AG09309 (cell line): Measurements from ENCODE around the gene SLC35B2.

Source experiments
- DNase-seq: peaks from one replicate; pipeline ENCODE4 v3.0.0-alpha.2; 2010; ENCODE audit warnings: low read depth
- H3K4me3 ChIP-seq: 2 replicates; pipeline ENCODE4 v1.5.1; 2011; ENCODE audit warnings: mild to moderate bottlenecking, low read depth, low read length, moderate library complexity; ENCODE audit not compliant: control insufficient read depth
- TF ChIP-seq, protein P1 (sequence below): IDR thresholded peaks from 2 replicates; pipeline ENCODE4 v1.5.1; 2011; ENCODE audit warnings: mild to moderate bottlenecking, low read depth, low read length, inconsistent platforms; ENCODE audit not compliant: insufficient read depth, control insufficient read depth; ENCODE audit errors: missing control alignments

The SLC35B2 gene

GRCh38 chr6:44294832-44295791 is 37.8 kb upstream of the SLC35B2 start:
- TF ChIP-seq, protein P1, sequence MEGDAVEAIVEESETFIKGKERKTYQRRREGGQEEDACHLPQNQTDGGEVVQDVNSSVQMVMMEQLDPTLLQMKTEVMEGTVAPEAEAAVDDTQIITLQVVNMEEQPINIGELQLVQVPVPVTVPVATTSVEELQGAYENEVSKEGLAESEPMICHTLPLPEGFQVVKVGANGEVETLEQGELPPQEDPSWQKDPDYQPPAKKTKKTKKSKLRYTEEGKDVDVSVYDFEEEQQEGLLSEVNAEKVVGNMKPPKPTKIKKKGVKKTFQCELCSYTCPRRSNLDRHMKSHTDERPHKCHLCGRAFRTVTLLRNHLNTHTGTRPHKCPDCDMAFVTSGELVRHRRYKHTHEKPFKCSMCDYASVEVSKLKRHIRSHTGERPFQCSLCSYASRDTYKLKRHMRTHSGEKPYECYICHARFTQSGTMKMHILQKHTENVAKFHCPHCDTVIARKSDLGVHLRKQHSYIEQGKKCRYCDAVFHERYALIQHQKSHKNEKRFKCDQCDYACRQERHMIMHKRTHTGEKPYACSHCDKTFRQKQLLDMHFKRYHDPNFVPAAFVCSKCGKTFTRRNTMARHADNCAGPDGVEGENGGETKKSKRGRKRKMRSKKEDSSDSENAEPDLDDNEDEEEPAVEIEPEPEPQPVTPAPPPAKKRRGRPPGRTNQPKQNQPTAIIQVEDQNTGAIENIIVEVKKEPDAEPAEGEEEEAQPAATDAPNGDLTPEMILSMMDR = no peak
- DNase-seq = no peak
- H3K4me3 ChIP-seq = no peak overlapping the region

- DNase-seq = no peak
- TF ChIP-seq, protein P1 = no peak
- no peak overlapping the region for H3K4me3 ChIP-seq
Observed at GRCh38 chr6:44292661-44293365, 35.5 kb upstream of the SLC35B2 start.

DNA sequence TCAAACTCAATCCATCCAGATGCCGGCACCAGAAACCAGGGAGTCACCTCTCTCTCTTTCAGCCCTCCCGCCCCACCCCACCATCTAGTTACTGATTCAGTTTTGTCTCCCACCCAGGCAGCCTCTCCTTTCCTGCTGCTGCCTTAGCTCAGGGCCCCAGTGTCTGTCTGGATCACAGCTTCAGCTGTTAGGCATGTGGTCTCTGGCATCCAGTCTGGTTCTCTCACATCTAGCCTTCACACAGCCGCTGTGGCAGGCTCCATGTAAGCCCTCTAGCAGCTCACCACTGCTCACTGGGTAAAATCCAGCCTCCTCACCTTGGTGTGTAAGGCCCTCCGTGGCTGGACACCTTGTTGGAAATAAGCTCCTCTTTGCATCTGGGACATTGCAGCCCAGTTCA is 34.5 kb upstream of the SLC35B2 start:
- H3K4me3 ChIP-seq = no peak overlapping the region
- DNase-seq = no peak
- TF ChIP-seq, protein P1 = no peak

DNA sequence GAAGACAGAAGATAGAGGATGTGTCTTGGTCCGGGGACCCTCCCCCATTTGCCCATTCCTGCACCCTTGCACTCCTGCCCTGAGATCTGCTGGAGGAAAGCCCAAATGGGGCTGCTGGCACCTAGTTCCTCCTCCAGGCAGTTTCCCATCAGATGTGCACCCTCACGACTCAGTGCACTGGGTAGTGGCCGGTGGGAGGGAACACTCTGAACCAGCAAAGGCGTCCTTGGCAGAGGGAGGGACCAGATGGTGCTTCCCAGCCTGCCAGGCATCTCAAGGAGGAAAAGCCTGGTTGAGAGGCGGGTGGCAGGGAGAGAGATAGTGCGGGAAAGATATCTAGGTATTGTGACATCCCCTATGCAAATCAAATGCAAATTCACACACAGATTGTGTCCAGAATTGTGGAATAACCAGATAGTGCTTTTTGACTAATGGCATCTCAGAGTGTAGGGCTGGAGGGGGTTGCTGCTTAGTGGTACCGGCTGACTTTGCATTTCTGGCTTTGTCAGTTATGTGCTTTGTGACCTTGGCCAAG is 32.5 kb upstream of the SLC35B2 start:
- H3K4me3 ChIP-seq = no peak overlapping the region
- TF ChIP-seq, protein P1 = no peak
- DNase-seq = no peak

GRCh38 chr6:44286747-44287146 is 29.4 kb upstream of the SLC35B2 start:
- TF ChIP-seq, protein P1 = no peak
- DNase-seq = no peak
- H3K4me3 ChIP-seq = no peak overlapping the region

DNA sequence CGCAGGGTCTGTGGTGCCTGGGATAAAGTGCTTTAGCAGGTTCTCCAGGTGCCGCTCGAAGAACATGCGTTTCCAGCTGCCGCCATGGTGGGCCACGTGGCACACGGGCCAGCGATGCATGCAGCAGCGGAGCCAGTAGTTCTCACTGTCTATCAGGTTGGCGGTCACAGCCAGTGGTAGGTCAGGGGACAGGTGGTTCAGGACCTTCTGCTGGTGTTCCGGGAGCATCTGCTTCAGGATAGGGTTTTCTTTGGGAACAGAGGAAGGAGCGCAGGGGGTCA is 28.9 kb upstream of the SLC35B2 start:
- TF ChIP-seq, protein P1 = no peak
- no peak for DNase-seq
- no peak overlapping the region for H3K4me3 ChIP-seq
